Common myeloid progenitor, CD34-positive (primary cell): Measurements from ENCODE around the gene PTPRM.

Experiments
- CTCF ChIA-PET: fragments of 350-600 bp; sonication (Branson Sonifier 250); formaldehyde crosslinking; loops from one replicate; lab custom pipeline; 2021; ENCODE audit warnings: antibody characterized with exemption; lab: Charles Lee
- POLR2A ChIA-PET: fragments of 350-600 bp; sonication (Branson Sonifier 250); formaldehyde crosslinking; loops from one replicate; lab custom pipeline; 2021; ENCODE audit warnings: antibody characterized with exemption; lab: Charles Lee
- DNase-seq, 3 donors: peaks; one replicate each; pipeline versions ENCODE4 v3.0.0 to v3.0.0-alpha.2; 2013
- H3K27ac ChIP-seq, 2 experiments: 1 replicate in 1 of 2; 2 replicates in 1 of 2; pipeline ENCODE4 v1.7.0; 2013; ENCODE audit warnings: inconsistent platforms in 2 of 2, low read length in 2 of 2, mild to moderate bottlenecking in 2 of 2, low read depth in 1 of 2, moderate library complexity in 1 of 2; ENCODE audit not compliant: severe bottlenecking in 2 of 2, insufficient read depth in 1 of 2, poor library complexity in 1 of 2
- H3K27me3 ChIP-seq, 5 experiments: replicated peaks in 2 of 5; 1 replicate in 3 of 5; 2 replicates in 2 of 5; pipeline versions ENCODE4 v1.6.1 to v1.7.0; 2013; ENCODE audit warnings: low read length in 4 of 5, mild to moderate bottlenecking in 2 of 5, moderate library complexity in 2 of 5, inconsistent platforms in 1 of 5; ENCODE audit not compliant: insufficient read depth in 5 of 5, control insufficient read depth in 4 of 5
- H3K36me3 ChIP-seq, 4 experiments: 1 replicate in 2 of 4; 2 replicates in 2 of 4; pipeline versions ENCODE4 v1.6.1 to v1.7.0; 2013; ENCODE audit warnings: low read length in 3 of 4, control low read depth in 1 of 4, mild to moderate bottlenecking in 1 of 4; ENCODE audit not compliant: control insufficient read depth in 4 of 4, insufficient read depth in 4 of 4
- H3K4me1 ChIP-seq, 4 experiments: 1 replicate in 3 of 4; 2 replicates in 1 of 4; pipeline versions ENCODE4 v1.6.1 to v1.7.1; 2013; ENCODE audit warnings: low read length in 3 of 4, mild to moderate bottlenecking in 3 of 4, control low read depth in 1 of 4, inconsistent platforms in 1 of 4, moderate library complexity in 1 of 4; ENCODE audit not compliant: control insufficient read depth in 4 of 4, insufficient read depth in 4 of 4; ENCODE audit errors: control extremely low read depth in 1 of 4
- H3K4me3 ChIP-seq, 7 experiments: 1 replicate in 4 of 7; 2 replicates in 3 of 7; pipeline versions ENCODE4 v1.5.1 to v1.7.0; 2013; ENCODE audit warnings: mild to moderate bottlenecking in 7 of 7, low read length in 6 of 7, moderate library complexity in 6 of 7, inconsistent platforms in 2 of 7, low read depth in 2 of 7, control low read depth in 1 of 7; ENCODE audit not compliant: insufficient read depth in 4 of 7, control insufficient read depth in 1 of 7; ENCODE audit errors: extremely low read depth in 1 of 7
- H3K9me3 ChIP-seq, 5 experiments: 1 replicate in 4 of 5; 2 replicates in 1 of 5; pipeline versions ENCODE4 v1.6.1 to v1.7.1; 2013; ENCODE audit warnings: low read length in 4 of 5, mild to moderate bottlenecking in 2 of 5, inconsistent platforms in 1 of 5, low read depth in 1 of 5, moderate library complexity in 1 of 5; ENCODE audit not compliant: control insufficient read depth in 4 of 5, insufficient read depth in 2 of 5; ENCODE audit errors: control extremely low read depth in 1 of 5
- WGBS: methylation state at CpG from one replicate; pipeline ENCODE4 v1.1.5; 2013; ENCODE audit not compliant: insufficient coverage; 5-methylcytosine and 5-hydroxymethylcytosine counted together

Gene PTPRM

GRCh38 chr18:8396254-8396653 is 829.1 kb downstream of the PTPRM start:
- WGBS, result 97% methylated on average over 6 of the region's 7 CpGs
- ChIA-PET POLR2A (no interaction called here), CTCF (interaction anchor here (1.4 kb wide), 1 partner anchor 1124 kb away, joined by 3 read pairs; no protein-coding TSS in a partner anchor)
- Histone ChIP-seq H3K4me1 (no peaks in the 10 kb centered on the region), H3K9me3 (no peaks in the 10 kb centered on the region), H3K27me3 (no peaks in the 10 kb centered on the region), H3K4me3 (no peak overlapping the region), H3K36me3 (peaks cover 0 to 4% (median 2%) of the 10 kb centered on the region in 4 experiments), H3K27ac (no peak overlapping the region)
- no peak for DNase-seq

GRCh38 chr18:8397034-8397433 is 829.9 kb downstream of the PTPRM start:
- 96% methylated on average over 12 of the region's 12 CpGs for WGBS
- H3K9me3 ChIP-seq, result no peaks in the 10 kb centered on the region
- H3K4me3 ChIP-seq, result no peak overlapping the region
- no peaks in the 10 kb centered on the region for H3K27me3 ChIP-seq
- no peaks in the 10 kb centered on the region for H3K4me1 ChIP-seq
- no peak overlapping the region for H3K27ac ChIP-seq
- CTCF ChIA-PET, result no interaction called here
- DNase-seq, result no peak
- POLR2A ChIA-PET, result no interaction called here
- H3K36me3 ChIP-seq, result peaks cover 0 to 4% (median 2%) of the 10 kb centered on the region in 4 experiments

- Histone ChIP-seq H3K36me3 (peaks cover 0 to 4% (median 2%) of the 10 kb centered on the region in 4 experiments), H3K9me3 (no peaks in the 10 kb centered on the region), H3K27ac (no peak overlapping the region), H3K4me3 (no peak overlapping the region), H3K27me3 (no peaks in the 10 kb centered on the region), H3K4me1 (no peaks in the 10 kb centered on the region)
- CTCF ChIA-PET, result interaction anchor here (1.2 to 1.6 kb wide), 2 partner anchors 10 to 14 kb away, joined by 3 read pairs; no protein-coding TSS in a partner anchor
- 97% methylated on average over 8 of the region's 8 CpGs for WGBS
- POLR2A ChIA-PET, result no interaction called here
- DNase-seq, result no peak
Measured at GRCh38 chr18:8399138-8399537, 832.0 kb downstream of the PTPRM start.

- no peaks in the 10 kb centered on the region for H3K9me3 ChIP-seq
- no peaks in the 10 kb centered on the region for H3K4me1 ChIP-seq
- H3K27me3 ChIP-seq, result no peaks in the 10 kb centered on the region
- no peak overlapping the region for H3K4me3 ChIP-seq
- POLR2A ChIA-PET, result interaction anchor here (0.7 kb wide), 1 partner anchor 770 kb away, joined by 3 read pairs; no protein-coding TSS in a partner anchor
- no peak overlapping the region for H3K27ac ChIP-seq
- no peak for DNase-seq
- WGBS, result 96% methylated on average over 5 of the region's 17 CpGs
- CTCF ChIA-PET, result interaction anchor here (1.6 kb wide), 1 partner anchor 11 kb away, joined by 3 read pairs; no protein-coding TSS in a partner anchor
- H3K36me3 ChIP-seq, result peaks cover 0 to 4% (median 2%) of the 10 kb centered on the region in 4 experiments
Measured at GRCh38 chr18:8400193-8400752, 833.2 kb downstream of the PTPRM start.

GRCh38 chr18:8400825-8401224 is 833.7 kb downstream of the PTPRM start:
- H3K27me3 ChIP-seq, result no peaks in the 10 kb centered on the region
- no peak overlapping the region for H3K27ac ChIP-seq
- no CpG with 5 or more reads among the region's 2 CpGs for WGBS
- ChIA-PET POLR2A (no interaction called here), CTCF (no interaction called here)
- no peak for DNase-seq
- no peaks in the 10 kb centered on the region for H3K4me1 ChIP-seq
- peaks cover 0 to 3% (median under 1%) of the 10 kb centered on the region in 4 experiments for H3K36me3 ChIP-seq
- no peaks in the 10 kb centered on the region for H3K9me3 ChIP-seq
- no peak overlapping the region for H3K4me3 ChIP-seq

DNA sequence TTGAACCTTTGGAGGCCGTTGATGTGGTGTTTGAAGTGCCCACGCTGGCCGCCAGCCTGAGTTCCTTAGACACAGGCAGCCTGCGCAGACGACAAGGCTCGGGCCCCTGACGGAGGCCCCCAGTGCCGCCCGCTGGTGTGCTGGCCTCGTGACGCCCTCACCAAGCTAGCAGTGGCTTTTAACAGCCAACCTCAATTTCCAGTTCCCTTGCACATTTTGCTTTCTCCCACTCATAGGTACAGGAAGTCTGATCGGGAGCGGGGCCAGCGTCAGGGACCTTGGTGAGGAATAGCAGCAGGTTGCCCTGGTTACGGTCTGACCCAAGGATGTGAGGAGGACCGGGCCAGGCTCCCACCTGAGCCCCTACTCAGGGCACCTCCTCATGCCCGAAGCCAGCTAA is 834.5 kb downstream of the PTPRM start:
- no peak overlapping the region for H3K4me3 ChIP-seq
- CTCF ChIA-PET, result interaction anchor here (1.3 kb wide), 1 partner anchor 12 kb away, joined by 3 read pairs; no protein-coding TSS in a partner anchor

GRCh38 chr18:8402237-8402636 is 835.1 kb downstream of the PTPRM start:
- POLR2A ChIA-PET, result no interaction called here
- H3K9me3 ChIP-seq, result no peaks in the 10 kb centered on the region
- no peaks in the 10 kb centered on the region for H3K4me1 ChIP-seq
- 91% methylated on average over 4 of the region's 4 CpGs for WGBS
- CTCF ChIA-PET, result interaction anchor here (1.3 kb wide), 1 partner anchor 13 kb away, joined by 3 read pairs; no protein-coding TSS in a partner anchor
- DNase-seq, result no peak
- H3K27ac ChIP-seq, result no peak overlapping the region
- H3K27me3 ChIP-seq, result no peaks in the 10 kb centered on the region
- no peak overlapping the region for H3K4me3 ChIP-seq
- H3K36me3 ChIP-seq, result peaks cover 0 to 7% (median 0%) of the 10 kb centered on the region in 4 experiments

More for the DNA sequence above, 834.5 kb downstream of the PTPRM start:
- Histone ChIP-seq H3K4me1 (no peaks in the 10 kb centered on the region), H3K9me3 (no peaks in the 10 kb centered on the region), H3K27ac (no peak overlapping the region), H3K27me3 (no peaks in the 10 kb centered on the region), H3K36me3 (peaks cover 0 to 3% (median 0%) of the 10 kb centered on the region in 4 experiments)
- no peak for DNase-seq
- 98% methylated on average over 16 of the region's 17 CpGs for WGBS
- POLR2A ChIA-PET, result no interaction called here
